VCaP (cell line): Measurements from ENCODE around the gene KHNYN.
A peak's percentile ranks its signal among the peaks of the same experiment; 100 is the strongest.
"Not testable (repeated sequence)": the region's sequence is repeated elsewhere in the genome, so short reads cannot be mapped to it uniquely, and the experiment has no call there.

ENCODE experiments used
- H3K27ac ChIP-seq: fragments of 450-650 bp; 2 replicates; pipeline ENCODE4 v1.5.1; 2017
- CTCF ChIP-seq: fragments of 450-650 bp; conservative IDR thresholded peaks from 2 replicates; pipeline ENCODE4 v1.5.1; 2017; ENCODE audit warnings: mild to moderate bottlenecking, moderate library complexity

KHNYN gene

DNA sequence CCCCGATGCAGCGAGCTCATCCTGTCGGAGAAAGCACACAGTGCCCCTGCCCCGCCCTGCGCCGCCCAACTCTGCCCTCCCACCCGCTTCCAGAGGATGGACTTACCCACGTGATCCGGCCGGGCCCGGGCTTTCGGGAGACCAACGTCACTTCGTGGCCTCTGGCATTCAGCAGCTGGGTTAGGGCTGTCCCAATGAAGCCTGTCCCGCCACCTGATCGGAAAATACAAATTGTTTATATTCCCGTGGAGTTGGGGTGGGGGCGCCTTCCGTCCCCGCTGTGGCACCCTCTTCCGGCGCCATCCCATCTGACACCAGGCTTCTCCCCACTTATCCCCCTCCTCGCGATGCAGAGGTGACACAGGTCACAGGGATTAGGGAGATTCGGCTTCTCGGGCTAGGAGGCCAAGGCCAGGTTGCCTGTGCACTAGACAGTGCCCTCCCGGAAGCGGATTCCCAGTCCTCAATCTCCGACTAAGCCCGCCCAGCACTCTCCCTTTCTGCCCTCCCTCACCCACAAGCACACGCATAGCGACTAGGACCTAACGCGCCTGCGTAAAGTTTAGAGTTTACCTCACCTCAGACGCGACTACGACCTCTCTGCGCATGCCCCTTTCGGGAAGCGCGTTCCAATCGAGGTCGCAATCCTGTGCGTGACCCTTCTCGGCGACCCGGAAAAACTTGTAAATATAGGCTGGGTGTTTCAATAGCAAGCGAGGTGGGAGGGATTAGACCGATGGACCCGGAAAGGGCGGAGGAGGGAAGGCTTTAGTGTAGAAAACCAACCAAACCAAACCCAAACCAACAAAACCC, 12.7 kb downstream of the KHNYN start, which contains the start of gene SDR39U1:
SDR39U1 (minus strand) TSS at position 537 of the 813 bp plus-strand sequence; CDS start at position 530, 7 bp downstream.
- TF ChIP-seq CTCF = no peak
- peak within 1 kb of the TSS; percentile 96 for H3K27ac ChIP-seq

GRCh38 chr14:24443053-24443665, 13.4 kb downstream of the KHNYN start:
- H3K27ac ChIP-seq = peak overlapping the region; percentile 96
- TF ChIP-seq CTCF = no peak

GRCh38 chr14:24450828-24451227, 21.1 kb downstream of the KHNYN start:
- not testable (repeated sequence) for H3K27ac ChIP-seq

DNA sequence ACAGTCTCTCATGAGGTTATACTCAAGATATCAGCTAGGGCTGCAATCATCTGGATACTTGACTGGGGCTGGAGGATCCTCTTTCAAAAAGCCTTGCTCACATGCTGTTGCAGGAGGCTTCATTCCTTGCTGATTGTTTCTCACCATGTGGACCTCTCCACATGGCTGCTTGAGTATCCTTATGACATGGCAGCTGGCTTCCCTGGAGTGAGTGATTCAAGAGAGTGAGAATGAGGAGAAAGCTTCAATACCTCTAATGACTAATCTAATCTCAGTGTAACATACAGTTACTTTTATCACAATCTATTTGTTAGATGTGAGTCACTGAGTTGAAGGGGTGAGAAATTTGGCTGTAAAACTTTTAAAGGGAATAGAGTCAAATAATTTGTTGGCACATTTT, 27.2 kb downstream of the KHNYN start:
- no peak for TF ChIP-seq CTCF
- H3K27ac ChIP-seq = no peak overlapping the region

- H3K27ac ChIP-seq = no peak overlapping the region
- TF ChIP-seq CTCF = no peak
These were observed 29.0 kb downstream of the KHNYN start for GRCh38 chr14:24458736-24459135.

GRCh38 chr14:24459331-24459730, 29.6 kb downstream of the KHNYN start:
- no peak for TF ChIP-seq CTCF

DNA sequence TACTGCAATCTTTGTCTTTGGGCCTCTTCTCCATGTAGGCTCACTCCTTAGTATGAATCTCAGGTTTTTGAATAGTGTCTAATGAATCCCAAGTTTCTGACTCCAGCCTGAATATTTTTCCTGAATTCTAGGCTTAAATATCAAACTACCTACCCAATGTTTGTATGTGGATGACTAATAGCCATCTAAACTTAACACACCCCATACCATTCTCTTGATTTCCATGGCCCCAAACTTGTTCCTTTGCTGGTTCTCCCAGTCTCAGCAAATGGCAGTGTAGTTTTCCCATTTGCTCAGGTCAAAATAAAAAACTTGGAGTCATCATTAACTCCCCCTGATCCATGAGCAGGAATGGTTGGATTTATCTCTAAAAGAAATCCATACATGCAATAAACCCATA, 31.6 kb downstream of the KHNYN start:
- H3K27ac ChIP-seq = no peak overlapping the region
- TF ChIP-seq CTCF = no peak

More at GRCh38 chr14:24459331-24459730, 29.6 kb downstream of the KHNYN start:
- no peak overlapping the region for H3K27ac ChIP-seq
